EL (cell line): ENCODE measurements around the gene OTUD7B.
"Not testable (repeated sequence)": the region's sequence is repeated elsewhere in the genome, so short reads cannot be mapped to it uniquely, and the experiment has no call there.

Source experiments
- DNase-seq: peaks from one replicate; pipeline ENCODE4 v3.0.0-alpha.2; 2016

OTUD7B gene

GRCh38 chr1:150001415-150001814 is 9.1 kb downstream of the OTUD7B start:
- no peak for DNase-seq

- DNase-seq: no peak
Measured at GRCh38 chr1:149997585-149998262, 12.8 kb downstream of the OTUD7B start.

DNA sequence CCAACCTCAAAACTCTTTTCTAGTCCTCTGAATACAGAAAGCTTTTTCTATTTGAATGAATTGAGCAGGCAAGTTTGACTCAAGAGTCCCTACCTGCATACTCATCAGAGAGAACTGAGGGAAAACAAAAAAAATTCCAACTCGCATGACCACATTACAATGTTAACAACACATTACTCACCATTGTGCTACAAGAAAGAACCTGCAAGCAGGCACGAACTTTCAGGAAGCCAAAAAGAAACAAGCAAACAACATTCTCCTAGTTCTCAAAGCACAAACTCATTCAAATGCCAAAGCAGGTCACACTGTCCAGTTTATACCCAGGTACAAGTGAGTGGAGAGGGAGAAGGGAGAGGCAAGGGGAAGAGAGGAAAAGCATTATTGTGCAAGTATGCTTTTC is 14.6 kb downstream of the OTUD7B start:
- DNase-seq: peak; percentile 62

- no peak for DNase-seq
Measured at GRCh38 chr1:149993764-149994163, 16.8 kb downstream of the OTUD7B start.

DNA sequence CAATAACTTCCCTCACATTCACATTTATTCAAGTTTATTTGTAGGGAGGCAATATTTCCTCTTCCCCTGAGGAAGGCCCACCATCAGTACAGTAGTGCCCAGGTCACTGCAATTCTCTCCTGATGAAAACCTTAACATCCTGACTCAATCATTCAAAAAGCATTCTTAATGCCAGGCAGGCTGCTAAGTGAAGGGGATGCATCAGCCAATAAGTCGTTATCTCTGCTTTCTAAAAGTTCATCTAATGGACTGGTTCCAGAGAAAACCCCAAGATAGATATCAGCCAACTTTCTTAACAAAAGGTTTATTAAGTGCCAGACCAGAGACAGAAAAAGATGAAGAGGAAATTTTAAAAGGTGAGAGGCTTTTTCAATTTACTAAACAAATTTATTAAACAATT is 17.3 kb downstream of the OTUD7B start:
- DNase-seq: no peak

DNA sequence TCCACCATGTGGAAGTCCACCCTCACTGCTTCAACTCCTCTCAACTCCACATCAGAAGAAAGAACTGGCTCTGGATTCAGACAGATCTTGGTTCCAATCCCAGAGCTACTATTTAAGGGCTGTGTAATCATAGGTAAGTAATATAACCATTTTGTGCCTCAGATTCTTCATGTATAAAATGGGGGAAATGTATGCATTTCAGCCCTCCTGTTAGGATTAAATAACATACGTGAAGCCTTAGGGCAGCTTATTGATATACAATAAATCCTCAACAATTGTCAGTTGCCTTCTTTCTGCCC is 23.3 kb downstream of the OTUD7B start:
- DNase-seq: no peak

- peak; percentile 92 for DNase-seq
Measured at GRCh38 chr1:149986486-149987296, 23.8 kb downstream of the OTUD7B start.

DNA sequence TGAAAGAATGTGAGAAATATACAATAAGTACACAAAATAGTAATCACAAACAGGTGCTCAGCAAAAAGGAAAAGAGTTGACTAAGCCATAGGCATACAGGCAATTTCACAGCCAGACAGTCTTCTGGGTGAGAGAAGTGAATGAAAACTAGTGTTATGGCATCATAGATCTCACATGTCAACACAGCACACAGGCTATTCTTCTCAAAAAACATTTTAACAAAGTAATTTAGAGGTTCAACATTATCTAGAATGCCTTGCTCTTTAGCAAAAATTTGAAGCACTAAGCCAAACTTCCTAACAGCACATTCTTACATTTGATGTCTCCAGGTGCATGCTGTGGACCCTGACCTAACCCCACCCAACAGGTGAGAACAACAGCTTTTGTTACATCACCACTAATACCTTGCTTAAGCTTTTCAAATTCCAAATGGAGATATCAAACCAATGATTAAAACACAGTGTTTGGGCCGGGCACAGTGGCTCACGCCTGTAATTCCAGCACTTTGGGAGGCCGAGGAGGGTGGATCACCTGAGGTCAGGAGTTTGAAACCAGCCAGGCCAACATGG is 30.5 kb downstream of the OTUD7B start:
- DNase-seq: no peak

DNA sequence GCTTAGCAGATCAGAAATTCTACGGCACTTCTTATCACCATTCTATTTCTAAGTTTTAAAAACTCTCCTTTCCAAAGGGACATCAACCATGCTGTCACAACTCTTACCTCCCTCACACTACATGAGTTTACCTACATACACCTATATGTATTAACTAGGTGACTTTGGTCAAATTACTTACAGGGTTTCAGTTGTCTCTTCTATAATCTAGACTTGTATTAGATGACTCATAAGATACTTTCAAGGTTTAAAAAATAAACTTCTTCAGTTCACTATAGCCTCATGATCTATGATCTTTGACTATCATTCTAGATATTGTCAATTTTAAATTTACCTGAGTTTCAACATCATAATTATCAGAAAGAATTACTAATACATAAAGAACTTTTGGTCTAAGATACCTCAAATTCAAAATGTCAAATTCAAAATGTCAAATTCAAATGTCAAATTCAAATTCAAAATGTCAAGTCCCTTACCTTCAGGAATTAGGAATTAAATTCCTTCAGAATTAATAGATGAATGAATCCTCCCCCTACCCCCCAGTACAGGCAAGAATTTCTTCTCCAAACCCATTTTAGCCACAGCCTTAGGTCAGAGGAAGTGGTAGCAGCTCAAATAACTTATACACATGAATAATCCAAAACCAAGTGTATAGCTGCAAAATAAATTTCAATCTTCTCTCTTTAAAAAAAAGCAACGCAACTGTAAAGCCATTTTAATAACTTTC is 31.1 kb downstream of the OTUD7B start:
- peak; percentile 25 for DNase-seq

- peak; percentile 37 for DNase-seq
Measured at GRCh38 chr1:149978547-149979023, 31.9 kb downstream of the OTUD7B start.

GRCh38 chr1:149977345-149977744 is 33.2 kb downstream of the OTUD7B start:
- DNase-seq: no peak

DNA sequence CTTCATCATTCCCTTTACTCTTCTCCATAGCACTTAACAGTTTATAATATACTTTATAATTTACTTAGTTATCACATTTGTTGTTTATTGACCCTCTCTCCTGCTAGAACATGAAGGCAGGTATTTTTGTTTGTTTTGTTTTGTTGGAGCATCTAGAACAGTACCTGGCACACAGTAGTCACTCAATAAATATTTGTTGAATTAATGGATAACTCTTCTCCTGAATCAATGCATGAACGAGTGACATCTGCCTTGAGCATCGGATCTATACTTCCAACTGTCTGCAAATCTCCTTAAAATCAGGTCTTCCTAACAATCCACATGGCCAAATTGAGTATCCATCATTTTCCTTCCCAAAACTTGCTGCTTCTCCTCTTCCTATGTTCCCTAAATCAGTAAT is 38.0 kb downstream of the OTUD7B start:
- no peak for DNase-seq

DNA sequence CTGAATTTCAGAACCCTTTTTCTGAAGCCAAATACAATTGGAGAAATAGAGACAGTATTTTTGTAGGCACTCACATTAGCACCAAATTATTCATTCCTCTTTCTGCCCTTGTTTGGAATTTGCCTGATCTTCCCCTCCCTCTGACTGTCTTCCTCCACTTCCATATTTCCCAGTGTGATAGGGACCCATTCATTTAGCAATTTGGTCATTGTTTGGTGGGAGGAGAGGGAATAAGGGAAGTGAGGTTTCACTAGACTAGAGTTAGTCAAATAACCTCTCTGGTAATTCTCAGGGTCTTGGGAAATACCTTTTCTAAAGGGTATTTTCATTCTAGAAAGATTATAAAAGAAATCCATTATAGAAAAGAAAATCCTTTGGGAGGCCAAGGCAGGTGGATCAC is 42.9 kb downstream of the OTUD7B start:
- DNase-seq: no peak

- DNase-seq: no peak
Measured at GRCh38 chr1:149967041-149967440, 43.5 kb downstream of the OTUD7B start.

DNA sequence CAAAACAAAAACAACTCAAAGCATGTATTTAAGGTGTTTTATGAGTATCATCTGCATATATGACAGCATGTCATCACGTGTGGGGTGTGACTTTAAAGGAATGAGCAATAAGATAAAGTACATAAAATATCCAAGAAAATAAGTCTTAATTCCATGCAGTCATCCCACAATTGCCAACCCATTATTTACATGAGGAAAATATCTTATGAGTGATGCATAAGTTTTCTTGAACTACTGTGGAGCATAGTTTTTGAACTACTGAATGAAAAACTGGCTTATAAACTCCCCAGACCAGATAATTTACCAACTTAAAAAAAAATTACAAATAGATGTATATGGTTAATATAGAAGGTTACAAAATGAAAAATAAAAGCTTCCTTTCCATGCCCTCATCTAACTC is 44.1 kb downstream of the OTUD7B start:
- no peak for DNase-seq

GRCh38 chr1:149965440-149965839 is 45.1 kb downstream of the OTUD7B start:
- DNase-seq: no peak

DNA sequence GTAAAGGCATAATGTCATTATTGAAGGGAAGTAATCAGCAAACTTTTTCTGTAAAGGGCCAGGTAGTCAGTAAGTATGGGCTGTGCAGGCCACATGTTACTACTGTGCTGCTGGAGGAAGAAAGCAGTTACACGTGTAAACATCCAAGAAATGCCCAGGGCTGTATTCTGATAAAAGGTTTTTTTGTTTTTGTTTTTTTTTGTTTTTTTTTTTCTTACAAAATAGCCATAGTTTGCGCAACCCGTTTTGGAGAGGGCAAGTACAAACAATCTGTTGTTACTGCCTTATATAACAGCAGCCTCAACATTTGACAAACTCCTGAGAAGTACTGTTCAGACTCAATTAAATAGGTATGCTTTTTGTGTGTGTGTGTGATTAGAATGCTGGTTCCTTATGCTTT is 47.2 kb downstream of the OTUD7B start:
- no peak for DNase-seq

DNA sequence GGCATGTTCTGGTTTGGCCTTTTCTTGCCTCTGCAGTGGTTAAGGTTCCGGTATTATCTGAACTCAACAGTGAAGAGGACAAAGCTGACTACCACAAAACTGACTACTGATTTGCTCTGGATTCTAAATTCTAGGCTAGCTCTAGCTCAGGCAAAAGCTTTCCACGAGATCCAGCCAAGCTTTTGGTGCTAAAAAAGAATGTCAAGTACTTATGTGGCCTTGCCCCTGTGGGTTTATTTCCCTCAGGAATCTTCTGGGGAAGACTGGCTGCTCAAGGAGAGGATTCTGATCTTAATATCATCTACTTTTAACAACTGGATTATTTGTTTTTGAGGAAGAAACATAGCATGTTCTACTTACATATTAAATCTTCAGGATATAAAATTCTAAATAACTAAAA is 47.8 kb downstream of the OTUD7B start:
- DNase-seq: no peak

DNA sequence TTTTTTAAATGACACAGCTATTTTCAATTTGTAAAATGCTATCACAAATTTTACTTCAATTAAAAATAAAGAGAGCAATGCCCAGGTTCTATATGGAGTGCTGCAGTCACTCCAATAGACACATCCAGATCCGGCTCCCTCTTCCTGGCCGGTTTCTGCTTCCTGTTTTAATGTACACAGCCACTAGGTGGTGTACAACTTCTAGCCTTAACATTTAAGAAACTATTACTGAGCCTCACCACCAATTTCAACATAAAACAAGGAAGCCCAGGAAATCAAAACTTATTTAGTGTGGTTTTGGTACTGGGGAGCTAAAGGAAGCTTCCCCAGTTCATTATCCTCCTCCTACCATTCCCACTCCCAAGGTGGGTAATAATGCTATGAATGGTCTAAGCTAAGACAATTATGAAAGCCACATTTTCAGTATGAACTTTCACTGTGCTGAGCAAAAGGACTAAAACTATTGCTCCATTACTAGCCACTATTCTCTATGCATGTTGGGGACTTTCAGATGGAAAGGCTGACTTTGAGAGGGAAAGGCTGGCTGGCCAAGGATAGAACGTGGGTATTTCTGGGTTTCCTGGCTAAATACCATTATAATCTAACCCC is 48.4 kb downstream of the OTUD7B start:
- peak; percentile 76 for DNase-seq

- not testable (repeated sequence) for DNase-seq
Measured at GRCh38 chr1:149957548-149957947, 53.0 kb downstream of the OTUD7B start.

- no peak for DNase-seq
Measured at GRCh38 chr1:149949911-149950310, 60.6 kb downstream of the OTUD7B start.

- DNase-seq: no peak
Measured at GRCh38 chr1:149945206-149945605, 65.3 kb downstream of the OTUD7B start.

- DNase-seq: no peak
Measured at GRCh38 chr1:149942885-149943284, 67.6 kb downstream of the OTUD7B start.
